SU-DHL-6 (cell line): ENCODE measurements around the gene SLITRK6.

Experiments
- H2AFZ ChIP-seq: fragments of 200-600 bp; sonication (generic); 2 replicates; pipeline ENCODE4 v1.6.1; 2014; ENCODE audit warnings: low read depth, mild to moderate bottlenecking, moderate library complexity, mixed read lengths, antibody characterized with exemption, low read length; ENCODE audit not compliant: severe bottlenecking
- H3F3A ChIP-seq: fragments of 200-600 bp; shearing (Covaris generic); 2 replicates; pipeline ENCODE4 v1.6.0; 2016; ENCODE audit warnings: antibody characterized with exemption, mild to moderate bottlenecking; ENCODE audit not compliant: insufficient read depth
- H3K27ac ChIP-seq: fragments of 200-600 bp; sonication (generic); 2 replicates; pipeline ENCODE4 v1.5.1; 2016; ENCODE audit warnings: low read depth, mild to moderate bottlenecking, low read length, moderate library complexity, mixed read lengths
- H3K27me3 ChIP-seq: fragments of 200-600 bp; sonication (generic), shearing (Covaris generic); 2 replicates; pipeline ENCODE4 v1.6.0; 2014; ENCODE audit warnings: mild to moderate bottlenecking, low read length
- H3K36me3 ChIP-seq: fragments of 200-600 bp; sonication (generic); 2 replicates; pipeline ENCODE4 v1.6.1; 2014; ENCODE audit warnings: mild to moderate bottlenecking, low read length, mixed read lengths
- H3K4me2 ChIP-seq: fragments of 300-600, 200-600 bp; shearing (Covaris generic), sonication (generic); 2 replicates; pipeline ENCODE4 v1.6.0; 2014; ENCODE audit warnings: low read length, low read depth, mild to moderate bottlenecking; ENCODE audit not compliant: poor library complexity, severe bottlenecking
- H3K4me3 ChIP-seq: fragments of 200-600 bp; sonication (generic); 2 replicates; pipeline ENCODE4 v1.5.1; 2014; ENCODE audit warnings: antibody characterized with exemption, low read length, mild to moderate bottlenecking, mixed read lengths; ENCODE audit not compliant: insufficient read depth, poor library complexity, severe bottlenecking
- H3K79me2 ChIP-seq: fragments of 200-600 bp; sonication (generic); 2 replicates; pipeline ENCODE4 v1.6.1; 2014; ENCODE audit warnings: mild to moderate bottlenecking, low read length, moderate library complexity; ENCODE audit not compliant: insufficient read depth
- H3K9ac ChIP-seq: fragments of 200-600 bp; sonication (generic); 2 replicates; pipeline ENCODE4 v1.7.0; 2014; ENCODE audit warnings: mild to moderate bottlenecking, low read length
- H3K9me2 ChIP-seq: fragments of 200-600 bp; sonication (generic); replicated peaks from 2 replicates; pipeline ENCODE4 v1.6.1; 2014; ENCODE audit warnings: low read length; ENCODE audit not compliant: insufficient read depth
- H3K9me3 ChIP-seq: fragments of 200-600 bp; sonication (generic); 2 replicates; pipeline ENCODE4 v1.6.1; 2014; ENCODE audit warnings: low read length, mixed read lengths; ENCODE audit not compliant: insufficient read depth
- H4K20me1 ChIP-seq: fragments of 200-600 bp; sonication (generic); 2 replicates; pipeline ENCODE4 v1.6.1; 2014; ENCODE audit warnings: low read depth, mild to moderate bottlenecking, antibody characterized with exemption, low read length, moderate library complexity, mixed read lengths
- CTCF ChIP-seq: fragments of 200-600 bp; sonication (generic); IDR thresholded peaks from one replicate; pipeline ENCODE4 v1.5.1; 2017; ENCODE audit warnings: antibody characterized with exemption, mild to moderate bottlenecking, low read length, moderate library complexity; ENCODE audit not compliant: insufficient read depth, poor library complexity, severe bottlenecking
- EZH2phosphoT487 ChIP-seq: fragments of 200-600 bp; sonication (generic), shearing (Covaris generic); conservative IDR thresholded peaks from 2 replicates; pipeline ENCODE4 v1.6.1; 2018; ENCODE audit warnings: mild to moderate bottlenecking, antibody characterized with exemption, low read length, moderate library complexity, mixed read lengths

The SLITRK6 gene

GRCh38 chr13:85833921-85834320, 34.7 kb upstream of the SLITRK6 start:
- Histone ChIP-seq H3K9ac (no peak overlapping the region), H3K27ac (no peak overlapping the region), H3K36me3 (no peaks in the 10 kb centered on the region), H2AFZ (no peak overlapping the region), H3K79me2 (no peaks in the 10 kb centered on the region), H3K4me2 (no peak overlapping the region), H3K9me2 (no peaks in the 10 kb centered on the region), H3K4me3 (no peak overlapping the region), H3K9me3 (no peaks in the 10 kb centered on the region), H3K27me3 (no peaks in the 10 kb centered on the region), H3F3A (no peaks in the 10 kb centered on the region), H4K20me1 (no peaks in the 10 kb centered on the region)
- TF ChIP-seq CTCF (no peak), EZH2phosphoT487 (no peak)

- H4K20me1 ChIP-seq, result no peaks in the 10 kb centered on the region
- H2AFZ ChIP-seq, result no peak overlapping the region
- H3K4me2 ChIP-seq, result no peak overlapping the region
- H3K9ac ChIP-seq, result no peak overlapping the region
- no peaks in the 10 kb centered on the region for H3K9me3 ChIP-seq
- no peaks in the 10 kb centered on the region for H3K9me2 ChIP-seq
- H3K27me3 ChIP-seq, result no peaks in the 10 kb centered on the region
- no peak for TF ChIP-seq EZH2phosphoT487
- peak; percentile 51 for TF ChIP-seq CTCF
- H3K27ac ChIP-seq, result no peak overlapping the region
- H3F3A ChIP-seq, result no peaks in the 10 kb centered on the region
- H3K4me3 ChIP-seq, result no peak overlapping the region
- H3K36me3 ChIP-seq, result no peaks in the 10 kb centered on the region
- H3K79me2 ChIP-seq, result no peaks in the 10 kb centered on the region
Measured at GRCh38 chr13:85828094-85828684, 29.0 kb upstream of the SLITRK6 start.

- Histone ChIP-seq H3K36me3 (no peaks in the 10 kb centered on the region), H3K27ac (no peak overlapping the region), H3K9me2 (no peaks in the 10 kb centered on the region), H3K4me3 (no peak overlapping the region), H4K20me1 (no peaks in the 10 kb centered on the region), H2AFZ (no peak overlapping the region), H3K79me2 (no peaks in the 10 kb centered on the region), H3K9ac (no peak overlapping the region), H3K4me2 (no peak overlapping the region), H3K9me3 (no peaks in the 10 kb centered on the region), H3F3A (no peaks in the 10 kb centered on the region), H3K27me3 (no peaks in the 10 kb centered on the region)
- TF ChIP-seq CTCF (no peak), EZH2phosphoT487 (no peak)
Measured at GRCh38 chr13:85825454-85825853, 26.2 kb upstream of the SLITRK6 start.

GRCh38 chr13:85823832-85824231, 24.6 kb upstream of the SLITRK6 start:
- Histone ChIP-seq H2AFZ (no peak overlapping the region), H4K20me1 (no peaks in the 10 kb centered on the region), H3K79me2 (no peaks in the 10 kb centered on the region), H3K4me3 (no peak overlapping the region), H3K9me2 (no peaks in the 10 kb centered on the region), H3K27ac (no peak overlapping the region), H3K4me2 (no peak overlapping the region), H3K36me3 (no peaks in the 10 kb centered on the region), H3K9me3 (no peaks in the 10 kb centered on the region), H3K27me3 (no peaks in the 10 kb centered on the region), H3K9ac (no peak overlapping the region), H3F3A (no peaks in the 10 kb centered on the region)
- TF ChIP-seq EZH2phosphoT487, result no peak
- no peak for TF ChIP-seq CTCF
